Measurements from ENCODE around the gene KICS2.

DNA sequence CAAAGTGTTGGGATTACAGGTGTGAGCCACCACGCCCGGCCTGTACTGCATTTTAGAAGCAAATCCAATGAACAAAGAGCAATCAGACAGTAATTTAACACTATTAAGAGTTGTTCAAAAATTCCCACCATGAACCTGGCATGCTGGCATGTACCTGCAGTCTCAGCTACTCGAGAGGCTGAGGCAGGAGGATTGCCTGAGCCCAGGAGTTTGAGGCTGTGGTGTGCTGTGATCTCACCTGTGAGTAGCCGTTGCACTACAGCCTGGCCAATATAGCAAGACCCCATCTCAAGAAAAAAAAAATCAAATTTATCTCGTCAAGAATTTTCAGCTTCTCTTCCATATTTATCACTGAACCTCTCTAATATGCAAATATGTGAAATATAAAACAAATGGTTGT, 39.7 kb upstream of the KICS2 start:
- no peak for TF ChIP-seq EZH2 (IDR thresholded peaks at IDR 0.05)
- TF ChIP-seq POLR2AphosphoS5 (IDR thresholded peaks at IDR 0.05; ENCODE audit: borderline replicate concordance, low read depth, low read length): no peak
- no peak for TF ChIP-seq FOXP2 (optimal IDR thresholded peaks at IDR 0.05; ENCODE audit: control extremely low read depth, extremely low read length, insufficient read depth)

Data from SK-N-MC (cell line).